Ovary (tissue), 3 donors: ENCODE data around the gene SLC6A15.

Source experiments
- EP300 ChIP-seq: sonication (generic); formaldehyde crosslinking; IDR thresholded peaks from one replicate; pipeline ENCODE4 v1.6.1; 2017; ENCODE audit warnings: antibody characterized with exemption
- TF ChIP-seq, protein P1 (sequence below), 3 donors: fragments of 450-650 bp in 2 of 3; fragments of 200-600 bp in 1 of 3; IDR thresholded peaks; one replicate each; pipeline versions ENCODE4 v1.5.1 to v1.8.0; 2016 to 2022; ENCODE audit warnings: antibody characterized with exemption in 3 of 3, mild to moderate bottlenecking in 1 of 3
- donor health status: DM: no; HTN: no; CAD: no.

GRCh38 chr12:84910549-84911241 is 1.9 kb downstream of the SLC6A15 start:
- TF ChIP-seq, protein P1, sequence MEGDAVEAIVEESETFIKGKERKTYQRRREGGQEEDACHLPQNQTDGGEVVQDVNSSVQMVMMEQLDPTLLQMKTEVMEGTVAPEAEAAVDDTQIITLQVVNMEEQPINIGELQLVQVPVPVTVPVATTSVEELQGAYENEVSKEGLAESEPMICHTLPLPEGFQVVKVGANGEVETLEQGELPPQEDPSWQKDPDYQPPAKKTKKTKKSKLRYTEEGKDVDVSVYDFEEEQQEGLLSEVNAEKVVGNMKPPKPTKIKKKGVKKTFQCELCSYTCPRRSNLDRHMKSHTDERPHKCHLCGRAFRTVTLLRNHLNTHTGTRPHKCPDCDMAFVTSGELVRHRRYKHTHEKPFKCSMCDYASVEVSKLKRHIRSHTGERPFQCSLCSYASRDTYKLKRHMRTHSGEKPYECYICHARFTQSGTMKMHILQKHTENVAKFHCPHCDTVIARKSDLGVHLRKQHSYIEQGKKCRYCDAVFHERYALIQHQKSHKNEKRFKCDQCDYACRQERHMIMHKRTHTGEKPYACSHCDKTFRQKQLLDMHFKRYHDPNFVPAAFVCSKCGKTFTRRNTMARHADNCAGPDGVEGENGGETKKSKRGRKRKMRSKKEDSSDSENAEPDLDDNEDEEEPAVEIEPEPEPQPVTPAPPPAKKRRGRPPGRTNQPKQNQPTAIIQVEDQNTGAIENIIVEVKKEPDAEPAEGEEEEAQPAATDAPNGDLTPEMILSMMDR (IDR thresholded peaks at IDR 0.05), result no peak
- TF ChIP-seq EP300, result no peak
